Activated CD8-positive, alpha-beta T cell treated with anti-CD3 and anti-CD28 coated beads, Interleukin-2, amount 10 ng/mL, durations not matched to agents 7 days and 5 days (primary cell): ENCODE results near the gene METTL18. TPM values are rescaled to one million over a fixed set of nuclear protein-coding genes. Genes with fewer than 3 reads are reported as not detected.

Experiments used
- ATAC-seq: fragments of 150-1000 bp; cut with Tn5 transposase; one replicate; pipeline ENCODE4 v1.10.0; 2021; ENCODE audit warnings: moderate library complexity
- CTCF ChIA-PET: fragments of 350-600 bp; sonication (Branson Sonifier 250); formaldehyde crosslinking; loops from one replicate; lab custom pipeline; 2021; ENCODE audit warnings: antibody characterized with exemption; lab: Charles Lee
- POLR2A ChIA-PET: fragments of 350-600 bp; sonication (Branson Sonifier 250); formaldehyde crosslinking; loops from one replicate; lab custom pipeline; 2021; ENCODE audit warnings: antibody characterized with exemption; lab: Charles Lee
- DNase-seq: peaks from one replicate; pipeline ENCODE4 v3.0.0-alpha.2; 2020
- H3K27ac Mint-ChIP-seq: one replicate; pipeline ENCODE4 v1.8.0; 2021; ENCODE audit warnings: mild to moderate bottlenecking, mixed read lengths
- H3K27me3 Mint-ChIP-seq: one replicate; pipeline ENCODE4 v1.8.0; 2021; ENCODE audit warnings: low read depth, mixed read lengths
- H3K36me3 Mint-ChIP-seq: one replicate; pipeline ENCODE4 v1.8.0; 2021; ENCODE audit warnings: low read depth, mixed read lengths
- H3K4me1 Mint-ChIP-seq: one replicate; pipeline ENCODE4 v1.8.0; 2021; ENCODE audit warnings: low read depth, mixed read lengths
- H3K4me3 Mint-ChIP-seq: one replicate; pipeline ENCODE4 v1.8.0; 2021; ENCODE audit warnings: mild to moderate bottlenecking, mixed read lengths
- H3K9me3 Mint-ChIP-seq: one replicate; pipeline ENCODE4 v1.8.0; 2022; ENCODE audit warnings: mixed read lengths; ENCODE audit not compliant: insufficient read depth
- total RNA-seq, 2 experiments: library from RNA; stranded (reverse); gene quantifications; one replicate each; pipeline ENCODE4 v1.2.3, GENCODE V29; 2021

Gene METTL18
- total RNA-seq, 2 experiments from 2014 or later = 9.8 to 10.2 TPM

DNA sequence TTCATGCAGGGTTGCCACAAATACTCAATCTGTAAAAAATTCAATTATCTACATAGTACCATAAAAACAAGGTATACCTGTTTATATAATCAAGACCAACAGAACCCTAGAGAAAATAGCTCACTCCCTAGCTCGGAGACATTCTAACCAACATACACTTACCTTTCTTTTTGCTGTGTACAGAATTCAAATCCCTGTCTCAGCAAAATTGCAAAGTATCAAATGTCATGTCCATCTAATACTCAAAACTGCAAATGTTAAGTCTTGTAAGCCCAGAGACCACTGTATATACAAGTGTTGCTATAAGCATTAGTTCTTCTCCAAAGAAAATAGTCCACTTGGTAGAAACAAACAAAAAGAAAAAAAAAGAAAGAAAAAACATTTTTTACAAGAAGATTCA lies 44.7 kb downstream of the METTL18 start:
- Mint-ChIP-seq H3K36me3 (no peaks in the 10 kb centered on the region), H3K4me3 (no peak overlapping the region), H3K27me3 (peaks cover 13% of the 10 kb centered on the region), H3K4me1 (no peaks in the 10 kb centered on the region), H3K9me3 (no peaks in the 10 kb centered on the region), H3K27ac (no peak overlapping the region)
- POLR2A ChIA-PET = no interaction called here
- ATAC-seq = no peak
- CTCF ChIA-PET = no interaction called here
- no peak for DNase-seq

DNA sequence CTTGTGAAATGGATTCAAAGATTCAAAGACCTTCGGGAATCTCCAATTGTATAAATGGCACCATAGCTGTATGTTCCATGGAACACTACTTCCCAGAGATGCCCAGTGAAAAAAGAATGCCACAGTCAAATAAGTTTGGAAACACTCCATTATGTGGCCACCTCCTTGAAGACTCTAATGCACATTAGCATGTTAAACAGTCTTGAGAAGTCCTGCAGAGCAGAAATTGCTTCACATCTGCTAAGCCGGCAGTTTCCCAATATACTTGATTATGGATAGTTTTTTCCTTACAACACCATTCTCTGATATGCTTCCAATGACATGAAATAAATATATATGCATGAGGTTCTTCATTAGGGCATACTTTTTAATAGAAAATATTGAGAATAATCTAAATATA lies 48.2 kb downstream of the METTL18 start:
- Mint-ChIP-seq H3K9me3 (no peaks in the 10 kb centered on the region), H3K4me1 (no peaks in the 10 kb centered on the region), H3K27me3 (peaks cover 10% of the 10 kb centered on the region), H3K36me3 (no peaks in the 10 kb centered on the region), H3K27ac (no peak overlapping the region), H3K4me3 (no peak overlapping the region)
- ATAC-seq (no peak), DNase-seq (no peak)
- ChIA-PET POLR2A (no interaction called here), CTCF (no interaction called here)

DNA sequence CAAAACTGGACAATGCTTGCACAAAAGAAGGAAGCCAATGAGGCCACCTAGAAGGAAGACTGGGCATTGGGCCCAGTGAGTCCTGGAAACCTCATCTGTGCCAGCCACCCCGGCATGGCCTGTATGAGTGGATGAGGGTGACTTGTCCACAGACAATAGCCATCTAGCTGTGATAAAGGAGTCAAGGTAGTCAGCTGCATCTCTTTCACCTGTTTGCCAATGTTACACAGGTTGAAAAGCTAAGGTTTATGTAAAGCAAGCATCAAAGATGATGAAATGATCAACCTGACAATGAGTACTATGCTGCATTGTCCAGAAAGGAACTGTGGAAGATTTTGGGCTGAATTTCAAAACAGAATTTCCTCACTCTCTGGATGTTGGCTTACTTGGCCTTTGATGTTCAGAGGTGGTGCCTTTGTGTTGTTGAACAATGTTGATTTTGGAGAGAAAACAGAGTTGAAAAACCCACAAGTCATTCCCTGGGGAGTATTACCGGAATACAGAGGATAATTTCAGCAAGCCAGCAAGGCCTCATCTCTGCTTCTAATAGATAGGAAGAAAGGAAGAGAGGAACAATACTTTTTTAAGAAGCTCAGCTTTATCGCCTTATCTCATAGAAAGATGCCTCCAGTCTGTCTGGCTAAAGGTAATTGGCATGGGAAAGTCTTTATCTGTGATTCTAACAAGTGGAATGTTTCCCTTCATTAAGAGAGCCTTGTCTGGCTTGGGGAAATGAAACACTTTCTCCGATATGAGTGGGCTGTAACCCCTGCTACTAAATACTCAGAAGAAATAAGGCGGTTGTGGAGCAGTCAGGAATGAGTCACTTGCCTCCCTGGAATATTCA lies 49.5 kb downstream of the METTL18 start:
- POLR2A ChIA-PET = no interaction called here

More for the DNA sequence above, 49.5 kb downstream of the METTL18 start:
- no peaks in the 10 kb centered on the region for H3K36me3 Mint-ChIP-seq
- H3K27ac Mint-ChIP-seq = no peak overlapping the region
- H3K27me3 Mint-ChIP-seq = peaks cover 10% of the 10 kb centered on the region
- CTCF ChIA-PET = no interaction called here
- ATAC-seq = no peak
- H3K4me3 Mint-ChIP-seq = no peak overlapping the region
- no peaks in the 10 kb centered on the region for H3K9me3 Mint-ChIP-seq
- H3K4me1 Mint-ChIP-seq = no peaks in the 10 kb centered on the region
- no peak for DNase-seq

Other genes with a start within 250 kb of the METTL18 start
- gene F5, start 208.4 kb downstream of the METTL18 start, total RNA-seq = 1 to 10 TPM; 1.4 to 1.6 TPM
- gene SELP, start 164.8 kb downstream of the METTL18 start, total RNA-seq = under 1 TPM in 1 of 2 experiments, not detected in 1; 0.13 TPM
- 100 to 1,000 TPM; 192 to 222 TPM for gene SELL, start 83.3 kb downstream of the METTL18 start, total RNA-seq
- not detected for gene SELE, start 60.8 kb downstream of the METTL18 start, total RNA-seq
- 10 to 100 TPM; 14.6 to 15.1 TPM for gene SCYL3, start 99.0 kb upstream of the METTL18 start, total RNA-seq